Upper lobe of left lung (tissue), 6 donors: ENCODE measurements around the gene MACROD2. TPM values are rescaled to one million over a fixed set of nuclear protein-coding genes. Genes with fewer than 3 reads are reported as not detected.

ENCODE experiments used
- ATAC-seq, 2 donors: fragments of 200-7000 bp; cut with Tn5 transposase; one replicate each; pipeline ENCODE4 v1.9.1; 2022; ENCODE audit warnings: mild to moderate bottlenecking in 2 of 2, moderate library complexity in 2 of 2; ENCODE audit not compliant: low FRiP score in 2 of 2
- DNase-seq, 2 donors: peaks; one replicate each; pipeline ENCODE4 v3.0.0-alpha.2; 2019 to 2020
- H3K27ac ChIP-seq, 4 donors: fragments of 200-600 bp; sonication (generic); one replicate each; pipeline ENCODE4 v1.5.1; 2016 to 2019
- H3K27me3 ChIP-seq, 4 donors: fragments of 200-600 bp; sonication (generic); one replicate each; pipeline ENCODE4 v1.5.1; 2017 to 2019
- H3K36me3 ChIP-seq, 4 donors: fragments of 200-600 bp; sonication (generic); one replicate each; pipeline ENCODE4 v1.5.1; 2016 to 2019
- H3K4me1 ChIP-seq, 4 donors: fragments of 200-600 bp; sonication (generic); one replicate each; pipeline ENCODE4 v1.5.1; 2018 to 2019
- H3K4me3 ChIP-seq, 4 donors: fragments of 200-600 bp; sonication (generic); one replicate each; pipeline ENCODE4 v1.5.1; 2017 to 2019; ENCODE audit warnings: mild to moderate bottlenecking in 2 of 4, moderate library complexity in 1 of 4
- H3K9me3 ChIP-seq, 4 donors: fragments of 200-600 bp; sonication (generic); one replicate each; pipeline ENCODE4 v1.5.1; 2018 to 2019
- EP300 ChIP-seq, 4 donors: sonication (generic); formaldehyde crosslinking; IDR thresholded peaks; one replicate each; pipeline ENCODE4 v1.5.1; 2017; ENCODE audit warnings: antibody characterized with exemption in 4 of 4, control low read depth in 2 of 4
- POLR2A ChIP-seq, 4 donors: fragments of 450-650 bp; IDR thresholded peaks; one replicate each; pipeline ENCODE4 v1.5.1; 2016 to 2017; ENCODE audit warnings: antibody characterized with exemption in 4 of 4, mild to moderate bottlenecking in 2 of 4
- POLR2AphosphoS5 ChIP-seq, 2 donors: sonication (generic); formaldehyde crosslinking; IDR thresholded peaks; one replicate each; pipeline ENCODE4 v1.5.1; 2017; ENCODE audit warnings: antibody characterized with exemption in 2 of 2
- WGBS, 2 donors: methylation state at CpG; one replicate each; pipeline ENCODE4 v1.1.5; 2017 to 2018; 5-methylcytosine and 5-hydroxymethylcytosine counted together
- total RNA-seq, 6 donors: library from RNA; depleted of rRNA in 4 of 6; stranded (reverse); fragments of >200 nt in 4 of 6; gene quantifications; one replicate each; pipeline versions ENCODE4 v1.1.0 to v1.2.1, GENCODE V29; 2016 to 2021
- TF ChIP-seq, protein P1 (sequence below), 6 experiments: fragments of 450-650 bp in 4 of 6; fragments of 200-600 bp in 2 of 6; sonication (generic) in 2 of 6; IDR thresholded peaks; one replicate each; pipeline ENCODE4 v1.5.1; 2016 to 2019; ENCODE audit warnings: antibody characterized with exemption in 6 of 6
- donor health status: DM: no; HTN: no; CAD: no; lungs with moderate emphysema.
- donor health status: DM: no; HTN: yes; CAD: no; lungs with severe emphysema.

Gene MACROD2
- total RNA-seq, 6 donors from 2014 or later = 20.7 to 84.3 (median 36.3) TPM

DNA sequence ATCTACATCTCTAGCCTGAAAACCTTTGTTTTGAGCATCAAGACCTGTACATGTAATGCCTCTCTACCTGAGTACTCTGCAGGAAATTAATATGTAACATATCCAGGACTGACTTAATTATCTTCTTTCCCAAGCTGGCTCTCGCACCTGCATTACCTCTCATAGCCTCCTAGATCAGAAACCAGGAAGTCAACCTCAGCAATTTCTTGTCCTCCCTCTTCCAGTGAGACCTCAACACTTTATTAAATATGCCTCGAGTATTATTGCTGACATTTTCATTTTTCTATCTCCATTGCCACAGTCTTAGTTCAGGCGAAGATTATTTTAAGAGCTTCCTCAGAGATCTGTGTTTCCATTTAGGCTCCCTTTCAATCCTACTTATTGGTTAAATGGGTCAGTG is 69.0 kb downstream of the MACROD2 start:
- DNase-seq (no peak), ATAC-seq (no peak)
- TF ChIP-seq POLR2A (IDR thresholded peaks at IDR 0.05) (no peak), EP300 (IDR thresholded peaks at IDR 0.05) (no peak), POLR2AphosphoS5 (IDR thresholded peaks at IDR 0.05) (no peak)
- TF ChIP-seq, protein P1, sequence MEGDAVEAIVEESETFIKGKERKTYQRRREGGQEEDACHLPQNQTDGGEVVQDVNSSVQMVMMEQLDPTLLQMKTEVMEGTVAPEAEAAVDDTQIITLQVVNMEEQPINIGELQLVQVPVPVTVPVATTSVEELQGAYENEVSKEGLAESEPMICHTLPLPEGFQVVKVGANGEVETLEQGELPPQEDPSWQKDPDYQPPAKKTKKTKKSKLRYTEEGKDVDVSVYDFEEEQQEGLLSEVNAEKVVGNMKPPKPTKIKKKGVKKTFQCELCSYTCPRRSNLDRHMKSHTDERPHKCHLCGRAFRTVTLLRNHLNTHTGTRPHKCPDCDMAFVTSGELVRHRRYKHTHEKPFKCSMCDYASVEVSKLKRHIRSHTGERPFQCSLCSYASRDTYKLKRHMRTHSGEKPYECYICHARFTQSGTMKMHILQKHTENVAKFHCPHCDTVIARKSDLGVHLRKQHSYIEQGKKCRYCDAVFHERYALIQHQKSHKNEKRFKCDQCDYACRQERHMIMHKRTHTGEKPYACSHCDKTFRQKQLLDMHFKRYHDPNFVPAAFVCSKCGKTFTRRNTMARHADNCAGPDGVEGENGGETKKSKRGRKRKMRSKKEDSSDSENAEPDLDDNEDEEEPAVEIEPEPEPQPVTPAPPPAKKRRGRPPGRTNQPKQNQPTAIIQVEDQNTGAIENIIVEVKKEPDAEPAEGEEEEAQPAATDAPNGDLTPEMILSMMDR (IDR thresholded peaks at IDR 0.05) = no peak
- H3K27me3 ChIP-seq = no peaks in the 10 kb centered on the region
- H3K27ac ChIP-seq = no peak overlapping the region
- H3K36me3 ChIP-seq = no peaks in the 10 kb centered on the region
- H3K9me3 ChIP-seq = no peaks in the 10 kb centered on the region
- 86 to 87% methylated on average over 3 of the region's 3 CpGs for WGBS, 2 donors
- no peaks in the 10 kb centered on the region for H3K4me1 ChIP-seq
- H3K4me3 ChIP-seq = no peak overlapping the region

DNA sequence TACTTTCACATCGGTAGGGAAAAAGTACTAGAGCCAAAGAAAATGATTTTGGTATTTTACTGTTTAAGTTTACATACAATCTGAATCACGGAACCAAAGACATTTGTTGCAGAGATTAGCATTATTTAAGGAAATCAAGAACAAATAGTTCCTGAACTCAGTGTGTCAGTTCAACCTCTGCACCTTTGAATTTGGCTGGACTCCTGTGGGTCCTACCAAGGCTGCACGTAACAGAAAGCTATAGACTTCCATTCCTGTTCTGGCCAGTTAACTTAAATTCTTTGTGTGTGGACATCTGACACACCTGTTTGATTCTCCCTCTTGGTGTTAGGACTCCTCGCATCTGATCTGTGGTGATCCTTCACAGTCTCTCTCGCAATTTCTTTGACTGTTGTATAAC is 69.6 kb downstream of the MACROD2 start:
- Histone ChIP-seq H3K4me1 (no peaks in the 10 kb centered on the region), H3K27me3 (no peaks in the 10 kb centered on the region), H3K27ac (no peak overlapping the region), H3K9me3 (no peaks in the 10 kb centered on the region), H3K4me3 (no peak overlapping the region), H3K36me3 (no peaks in the 10 kb centered on the region)
- TF ChIP-seq, protein P1 (IDR thresholded peaks at IDR 0.05) = no peak
- TF ChIP-seq POLR2A (IDR thresholded peaks at IDR 0.05) = no peak
- no peak for TF ChIP-seq EP300 (IDR thresholded peaks at IDR 0.05)
- no peak for TF ChIP-seq POLR2AphosphoS5 (IDR thresholded peaks at IDR 0.05)
- DNase-seq (no peak), ATAC-seq (no peak)
- WGBS, 2 donors = 87 to 90% methylated on average over 5 of the region's 5 CpGs

DNA sequence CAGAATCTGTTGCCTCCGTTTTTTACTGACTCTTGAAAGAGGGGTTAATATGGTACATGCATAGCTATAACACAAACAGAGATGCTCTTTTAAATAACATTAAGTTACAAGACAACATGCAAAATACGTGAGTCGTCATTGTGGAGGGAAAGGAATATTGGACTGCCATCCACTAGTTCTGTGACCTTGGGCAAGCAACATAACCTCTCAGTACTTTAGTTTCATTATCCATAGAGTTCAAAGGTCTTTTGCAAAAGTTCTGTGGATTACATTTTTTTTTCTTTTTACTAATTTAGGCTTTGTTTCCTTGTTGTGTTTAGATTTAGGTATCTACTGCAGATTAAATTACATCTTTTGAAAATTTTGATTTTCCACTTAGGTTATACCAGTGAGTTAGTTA is 70.5 kb downstream of the MACROD2 start:
- Histone ChIP-seq H3K36me3 (no peaks in the 10 kb centered on the region), H3K9me3 (no peaks in the 10 kb centered on the region), H3K4me3 (no peak overlapping the region), H3K27me3 (no peaks in the 10 kb centered on the region), H3K4me1 (no peaks in the 10 kb centered on the region), H3K27ac (no peak overlapping the region)
- ATAC-seq (no peak), DNase-seq (no peak)
- 88 to 93% methylated on average over 3 of the region's 3 CpGs for WGBS, 2 donors
- TF ChIP-seq EP300 (IDR thresholded peaks at IDR 0.05) = no peak
- no peak for TF ChIP-seq POLR2AphosphoS5 (IDR thresholded peaks at IDR 0.05)

DNA sequence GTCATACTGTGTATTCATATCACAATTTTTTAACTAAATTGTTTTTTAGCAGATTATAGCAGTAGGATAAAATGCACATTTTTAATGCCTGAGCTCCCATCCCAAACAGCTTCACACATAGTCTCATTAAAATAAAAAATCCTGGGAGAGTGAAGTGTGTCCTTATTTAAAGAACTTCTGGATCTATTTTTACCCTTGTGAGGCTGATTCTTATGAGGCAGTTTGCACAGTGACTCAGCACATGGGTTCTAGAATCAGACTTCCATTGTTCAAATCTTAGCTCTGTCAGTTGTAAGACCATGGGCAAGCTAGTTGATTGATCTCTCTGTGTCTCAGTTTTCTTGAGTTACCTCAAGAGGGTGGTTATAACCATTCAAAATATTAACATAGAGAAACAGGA is 72.3 kb downstream of the MACROD2 start:
- Histone ChIP-seq H3K36me3 (no peaks in the 10 kb centered on the region), H3K4me1 (no peaks in the 10 kb centered on the region), H3K27ac (no peak overlapping the region), H3K27me3 (no peaks in the 10 kb centered on the region), H3K9me3 (no peaks in the 10 kb centered on the region), H3K4me3 (no peak overlapping the region)
- no peak for DNase-seq
- TF ChIP-seq POLR2AphosphoS5 (IDR thresholded peaks at IDR 0.05) (no peak), POLR2A (IDR thresholded peaks at IDR 0.05) (no peak), EP300 (IDR thresholded peaks at IDR 0.05) (no peak)
- TF ChIP-seq, protein P1 (IDR thresholded peaks at IDR 0.05) = no peak
- no peak for ATAC-seq

DNA sequence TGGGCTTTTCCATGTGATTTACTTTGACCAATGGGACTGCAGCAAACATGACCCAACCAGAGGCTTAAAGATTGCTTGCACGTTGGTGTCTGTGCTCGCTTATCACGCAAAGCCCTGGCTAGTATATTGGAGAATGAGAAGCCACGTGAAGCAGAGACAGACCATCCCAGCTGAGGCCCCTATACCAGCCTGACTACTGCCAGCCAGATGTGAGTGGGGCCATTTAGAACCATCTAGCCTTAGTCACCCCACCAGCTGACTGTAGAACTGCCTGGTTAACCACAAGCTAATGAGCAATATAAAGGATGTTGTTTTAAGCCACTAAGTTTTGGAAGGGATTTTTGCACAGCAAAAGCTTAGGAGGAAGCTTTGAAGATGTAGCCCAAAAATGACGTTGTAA is 74.5 kb downstream of the MACROD2 start:
- 87 to 92% methylated on average over 5 of the region's 5 CpGs for WGBS, 2 donors
- ATAC-seq = no peak

More for the DNA sequence above, 74.5 kb downstream of the MACROD2 start:
- no peaks in the 10 kb centered on the region for H3K9me3 ChIP-seq
- no peak overlapping the region for H3K4me3 ChIP-seq
- H3K27ac ChIP-seq = no peak overlapping the region
- H3K27me3 ChIP-seq = no peaks in the 10 kb centered on the region
- no peaks in the 10 kb centered on the region for H3K36me3 ChIP-seq
- H3K4me1 ChIP-seq = no peaks in the 10 kb centered on the region
- no peak for DNase-seq
- TF ChIP-seq EP300 (IDR thresholded peaks at IDR 0.05) = no peak
- no peak for TF ChIP-seq POLR2AphosphoS5 (IDR thresholded peaks at IDR 0.05)
- TF ChIP-seq POLR2A (IDR thresholded peaks at IDR 0.05) = no peak
- TF ChIP-seq, protein P1 (IDR thresholded peaks at IDR 0.05) = no peak
